H1 (cell line): Measurements from ENCODE around the gene OGFRL1. TPM values are rescaled to one million over a fixed set of nuclear protein-coding genes. Genes with fewer than 3 reads are reported as not detected.

Source experiments
- CTCF ChIA-PET: fragments of 300-600 bp; sonication (Branson Sonifier 250); formaldehyde crosslinking; loops from one replicate; lab custom pipeline; 2021; ENCODE audit not compliant: partially characterized antibody; lab: Charles Lee
- POLR2A ChIA-PET: fragments of 300-600 bp; sonication (Branson Sonifier 250); formaldehyde crosslinking; loops from one replicate; lab custom pipeline; 2021; ENCODE audit warnings: inconsistent platforms; ENCODE audit not compliant: partially characterized antibody; lab: Charles Lee
- DNase-seq, 2 experiments: peaks; one replicate each; pipeline versions ENCODE4 v3.0.0 to v3.0.0-alpha.2; 2010 to 2022; ENCODE audit warnings: low spot score in 2 of 2, low read depth in 1 of 2, mixed read lengths in 1 of 2
- FAIRE-seq: peaks from 2 replicates; lab custom pipeline; 2011; peaks lifted over from hg19 to GRCh38; lab: Jason Lieb, UNC
- H2AFZ ChIP-seq: 2 replicates; pipeline ENCODE4 v1.8.1; 2012; ENCODE audit warnings: low read length, inconsistent platforms
- H2AK5ac ChIP-seq: 2 replicates; pipeline ENCODE4 v1.6.1; 2013; ENCODE audit warnings: low read depth, low read length
- H2BK120ac ChIP-seq: replicated peaks from 2 replicates; pipeline ENCODE3; 2013; ENCODE audit warnings: low read depth, low read length, inconsistent platforms
- H2BK12ac ChIP-seq: 2 replicates; pipeline ENCODE4 v1.6.1; 2013; ENCODE audit warnings: low read depth, low read length
- H2BK15ac ChIP-seq: 2 replicates; pipeline ENCODE4 v1.6.1; 2013; ENCODE audit warnings: low read length
- H2BK20ac ChIP-seq: 2 replicates; pipeline ENCODE4 v1.6.1; 2013; ENCODE audit warnings: low read length
- H2BK5ac ChIP-seq: 2 replicates; pipeline ENCODE4 v1.6.1; 2013; ENCODE audit warnings: low read depth, low read length
- H3K14ac ChIP-seq: 2 replicates; pipeline ENCODE4 v1.6.1; 2013; ENCODE audit warnings: inconsistent platforms; ENCODE audit not compliant: insufficient read length
- H3K18ac ChIP-seq: 2 replicates; pipeline ENCODE4 v1.6.1; 2013; ENCODE audit warnings: low read length; ENCODE audit errors: extremely low read depth
- H3K23ac ChIP-seq: 2 replicates; pipeline ENCODE4 v1.6.1; 2013; ENCODE audit warnings: inconsistent platforms; ENCODE audit not compliant: insufficient read length
- H3K23me2 ChIP-seq: 2 replicates; pipeline ENCODE4 v1.6.1; 2013; ENCODE audit warnings: low read depth, low read length
- H3K27ac ChIP-seq: 2 replicates; pipeline ENCODE4 v1.6.1; 2011; ENCODE audit warnings: low read depth, low read length, inconsistent platforms
- H3K27me3 ChIP-seq, 4 experiments: replicated peaks in 1 of 4; 1 replicate in 1 of 4; 2 replicates in 3 of 4; pipeline versions ENCODE4 v1.6.1 to v1.8.1; 2011 to 2013; ENCODE audit warnings: low read length in 3 of 4, mild to moderate bottlenecking in 3 of 4, inconsistent platforms in 2 of 4, mixed read lengths in 2 of 4, moderate library complexity in 1 of 4; ENCODE audit not compliant: control insufficient read depth in 3 of 4, insufficient read depth in 3 of 4; ENCODE audit errors: extremely low read depth in 1 of 4
- H3K36me3 ChIP-seq, 4 experiments: 2 replicates each; pipeline versions ENCODE4 v1.6.1 to v1.8.1; 2011 to 2013; ENCODE audit warnings: mild to moderate bottlenecking in 4 of 4, low read length in 3 of 4, moderate library complexity in 2 of 4, control low read depth in 1 of 4, inconsistent platforms in 1 of 4; ENCODE audit not compliant: insufficient read depth in 4 of 4, control insufficient read depth in 2 of 4
- H3K4ac ChIP-seq: replicated peaks from 2 replicates; pipeline ENCODE3; 2013; ENCODE audit warnings: low read length, low read depth, mixed read lengths, inconsistent platforms; ENCODE audit not compliant: insufficient read length
- H3K4me1 ChIP-seq, 4 experiments: replicated peaks in 1 of 4; 1 replicate in 1 of 4; 2 replicates in 3 of 4; pipeline versions ENCODE4 v1.6.1 to v1.8.1; 2011 to 2013; ENCODE audit warnings: low read length in 3 of 4, inconsistent platforms in 2 of 4, mixed read lengths in 1 of 4; ENCODE audit not compliant: insufficient read depth in 4 of 4, control insufficient read depth in 3 of 4
- H3K4me2 ChIP-seq, 2 experiments: 2 replicates each; pipeline versions ENCODE4 v1.6.1 to v1.8.1; 2011 to 2013; ENCODE audit warnings: low read depth in 2 of 2, low read length in 2 of 2, control low read depth in 1 of 2, inconsistent platforms in 1 of 2, mild to moderate bottlenecking in 1 of 2; ENCODE audit not compliant: insufficient read depth in 1 of 2
- H3K4me3 ChIP-seq, 4 experiments: fragments of 200-600, 300-600 bp in 1 of 4; sonication (generic), shearing (Covaris generic), sonication (Bioruptor Twin) in 1 of 4; 2 replicates each; pipeline versions ENCODE4 v1.5.1 to v1.8.1; 2011 to 2016; ENCODE audit warnings: low read length in 4 of 4, low read depth in 3 of 4, control low read depth in 2 of 4, inconsistent platforms in 2 of 4, mild to moderate bottlenecking in 2 of 4, mixed read lengths in 1 of 4, moderate library complexity in 1 of 4; ENCODE audit not compliant: insufficient read depth in 2 of 4; ENCODE audit errors: extremely low read depth in 1 of 4
- H3K56ac ChIP-seq: replicated peaks from 2 replicates; pipeline ENCODE3; 2013; ENCODE audit warnings: low read depth, mild to moderate bottlenecking, mixed read lengths, low read length, inconsistent platforms; ENCODE audit not compliant: insufficient read length
- H3K79me1 ChIP-seq: 2 replicates; pipeline ENCODE4 v1.6.1; 2013; ENCODE audit warnings: low read depth, low read length, control low read depth
- H3K79me2 ChIP-seq, 2 experiments: 2 replicates each; pipeline versions ENCODE4 v1.6.1 to v1.8.1; 2012 to 2013; ENCODE audit warnings: low read length in 2 of 2, mild to moderate bottlenecking in 2 of 2, inconsistent platforms in 1 of 2; ENCODE audit not compliant: insufficient read depth in 2 of 2, control insufficient read depth in 1 of 2
- H3K9ac ChIP-seq, 4 experiments: replicated peaks in 1 of 4; 1 replicate in 1 of 4; 2 replicates in 3 of 4; pipeline versions ENCODE4 v1.6.1 to v1.8.1; 2011 to 2013; ENCODE audit warnings: low read depth in 3 of 4, low read length in 3 of 4, control low read depth in 2 of 4, mild to moderate bottlenecking in 2 of 4, moderate library complexity in 2 of 4, inconsistent platforms in 1 of 4; ENCODE audit errors: extremely low read depth in 1 of 4
- H3K9me3 ChIP-seq, 2 experiments: 2 replicates each; pipeline versions ENCODE4 v1.6.1 to v1.8.1; 2012 to 2013; ENCODE audit warnings: mild to moderate bottlenecking in 2 of 2, moderate library complexity in 2 of 2, control low read depth in 1 of 2, inconsistent platforms in 1 of 2, low read depth in 1 of 2, low read length in 1 of 2, mixed read lengths in 1 of 2; ENCODE audit not compliant: insufficient read depth in 2 of 2
- H4K20me1 ChIP-seq, 2 experiments: replicated peaks in 1 of 2; 2 replicates each; pipeline versions ENCODE3 to v1.8.1; 2011 to 2013; ENCODE audit warnings: inconsistent platforms in 2 of 2, low read length in 2 of 2, mild to moderate bottlenecking in 1 of 2; ENCODE audit not compliant: insufficient read depth in 2 of 2, control insufficient read depth in 1 of 2
- H4K5ac ChIP-seq: 2 replicates; pipeline ENCODE4 v1.6.1; 2013; ENCODE audit warnings: low read length, low read depth, mixed read lengths, inconsistent platforms; ENCODE audit not compliant: insufficient read length
- H4K8ac ChIP-seq: 2 replicates; pipeline ENCODE4 v1.8.0; 2013; ENCODE audit warnings: mild to moderate bottlenecking, moderate library complexity, low read length, inconsistent platforms; ENCODE audit not compliant: insufficient read depth; ENCODE audit errors: extremely low read depth
- H4K91ac ChIP-seq: replicated peaks from 2 replicates; pipeline ENCODE3; 2013; ENCODE audit warnings: low read length, mixed read lengths, inconsistent platforms; ENCODE audit not compliant: insufficient read length
- BACH1 ChIP-seq: IDR thresholded peaks from 2 replicates; pipeline ENCODE4 v1.6.1; 2012; ENCODE audit warnings: low read length, improper control_type of control experiment
- BCL11A ChIP-seq, 2 experiments: IDR thresholded peaks; one replicate each; pipeline ENCODE4 v1.6.1; 2011; ENCODE audit warnings: low read depth in 2 of 2, low read length in 2 of 2, mild to moderate bottlenecking in 2 of 2
- CBX5 ChIP-seq: fragments of 300-800, 300-1000 bp; sonication (generic); IDR thresholded peaks from 2 replicates; pipeline ENCODE4 v1.7.1; 2016; ENCODE audit warnings: antibody characterized with exemption, low read length, low read depth
- RBBP5 ChIP-seq: IDR thresholded peaks from 2 replicates; pipeline ENCODE4 v1.7.1; 2012; ENCODE audit warnings: low read depth, mild to moderate bottlenecking, inconsistent platforms, low read length, moderate library complexity, borderline replicate concordance
- SIRT6 ChIP-seq: IDR thresholded peaks from one replicate; pipeline ENCODE4 v1.7.1; 2012; ENCODE audit warnings: low read length, inconsistent platforms
- SRF ChIP-seq: IDR thresholded peaks from 2 replicates; pipeline ENCODE4 v1.6.1; 2011; ENCODE audit warnings: mild to moderate bottlenecking, low read depth, low read length, moderate library complexity
- SUZ12 ChIP-seq: fragments of 200-600 bp; sonication (generic); IDR thresholded peaks from 2 replicates; pipeline ENCODE4 v1.6.1; 2012; ENCODE audit warnings: mild to moderate bottlenecking, inconsistent platforms, low read length, moderate library complexity, mixed read lengths
- YY1 ChIP-seq: IDR thresholded peaks from 2 replicates; pipeline ENCODE4 v1.6.1; 2011; ENCODE audit warnings: low read depth, mild to moderate bottlenecking, low read length
- WGBS, 2 experiments: shearing (Covaris generic) in 1 of 2; methylation state at CpG; one replicate each; pipeline versions ENCODE4 v1.1.6 to v1.1.7; 2013 to 2015; ENCODE audit warnings: low lambda C conversion rate in 2 of 2, mixed read lengths in 2 of 2, inconsistent platforms in 1 of 2, low coverage in 1 of 2, missing lambda C conversion rate in 1 of 2; ENCODE audit not compliant: insufficient replicate concordance in 2 of 2, insufficient coverage in 1 of 2, insufficient read length in 1 of 2; ENCODE audit errors: extremely low coverage in 1 of 2, missing lambda C conversion rate in 1 of 2; 5-methylcytosine and 5-hydroxymethylcytosine counted together
- polyA plus RNA-seq, 7 experiments: library from polyadenylated mRNA; depleted of rRNA in 3 of 7; stranded (reverse) in 5 of 7; unstranded in 2 of 7; fragments of >200 nt in 5 of 7; fragments of 200-250 nt in 2 of 7; gene quantifications; 1 replicate in 5 of 7; 2 replicates in 1 of 7; 4 replicates in 1 of 7; pipeline versions ENCODE4 v1.2.1 to v1.2.3, GENCODE V29; 2011 to 2013; ENCODE audit warnings: missing spikeins in 2 of 7, mixed read lengths in 2 of 7
- total RNA-seq: library from RNA; stranded (reverse); fragmentation: NEBNext Ultra II Directional; extraction: Animal tissue kit (Norgen Biotek cat#: 25700); gene quantifications from 2 replicates; pipeline ENCODE4 v1.2.1, GENCODE V29; 2021
- TF ChIP-seq, protein P1 (sequence below): IDR thresholded peaks from 2 replicates; pipeline ENCODE4 v1.6.1; 2012; ENCODE audit warnings: low read length, inconsistent platforms
- TF ChIP-seq, protein P2 (sequence below): IDR thresholded peaks from 2 replicates; pipeline ENCODE4 v1.6.1; 2012; ENCODE audit warnings: inconsistent platforms

The OGFRL1 gene
- total and polyA plus RNA-seq, 2 of the 8 experiments (the other 6 are each of a cell fraction or from before 2014, with no cell fraction given): 1.1 to 9.0 TPM

DNA sequence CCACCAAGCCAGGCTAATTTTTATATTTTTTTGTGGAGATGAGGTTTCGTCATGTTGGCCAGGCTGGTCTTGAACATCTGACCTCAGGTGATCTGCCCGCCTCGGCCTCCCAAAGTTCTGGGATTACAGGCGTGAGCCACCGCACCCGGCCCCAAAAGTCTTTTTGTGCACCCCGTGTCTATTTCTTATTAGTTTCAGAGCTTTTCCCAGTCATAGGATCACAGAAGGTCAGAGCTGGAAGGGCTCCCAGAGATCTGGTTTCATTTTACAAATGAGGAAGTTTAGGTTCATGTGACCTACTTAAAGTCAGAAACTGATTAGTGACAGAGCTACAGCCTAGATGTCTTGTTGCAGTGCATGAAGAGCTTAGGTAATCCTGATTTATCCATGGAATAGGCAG is 1.6 kb upstream of the OGFRL1 start:
- DNase-seq (no peak), FAIRE-seq (no peak)
- Histone ChIP-seq H3K18ac (no peak overlapping the region), H3K4me1 (peaks cover 1 to 6% (median 2%) of the 10 kb centered on the region in 4 experiments; a peak in 4 of 7 replicates), H2AFZ (no peak overlapping the region), H3K4me2 (no peak overlapping the region; a peak in 1 of 4 replicates), H2BK15ac (no peak overlapping the region), H3K27ac (no peak overlapping the region), H2BK12ac (no peak overlapping the region), H3K56ac (no peak overlapping the region), H3K79me1 (no peaks in the 10 kb centered on the region), H3K9ac (no peak overlapping the region), H3K9me3 (no peaks in the 10 kb centered on the region), H2BK20ac (no peak overlapping the region), H4K8ac (no peak overlapping the region), H4K5ac (no peak overlapping the region), H4K20me1 (no peaks in the 10 kb centered on the region), H3K4ac (no peak overlapping the region), H3K14ac (no peak overlapping the region), H4K91ac (no peak overlapping the region), H3K23me2 (peaks cover 7% of the 10 kb centered on the region), H3K79me2 (no peaks in the 10 kb centered on the region), H2BK120ac (no peak overlapping the region), H3K4me3 (no peak overlapping the region), H3K23ac (no peak overlapping the region), H3K36me3 (no peaks in the 10 kb centered on the region), H3K27me3 (no peaks in the 10 kb centered on the region; a peak in 1 of 7 replicates), H2AK5ac (no peak overlapping the region), H2BK5ac (no peak overlapping the region)
- ChIA-PET CTCF (interaction anchor here (0.8 kb wide), 1 partner anchor 157 kb away, joined by 3 read pairs; no protein-coding TSS in a partner anchor), POLR2A (interaction anchor here (1.8 kb wide), 1 partner anchor 9 kb away, joined by 4 read pairs; no protein-coding TSS in a partner anchor)
- WGBS, 2 experiments: 89% methylated on average over 7 of the region's 7 CpGs; no CpG with 5 or more reads in 1 of the 2 experiments
- no peak for TF ChIP-seq SUZ12
- TF ChIP-seq, protein P1, sequence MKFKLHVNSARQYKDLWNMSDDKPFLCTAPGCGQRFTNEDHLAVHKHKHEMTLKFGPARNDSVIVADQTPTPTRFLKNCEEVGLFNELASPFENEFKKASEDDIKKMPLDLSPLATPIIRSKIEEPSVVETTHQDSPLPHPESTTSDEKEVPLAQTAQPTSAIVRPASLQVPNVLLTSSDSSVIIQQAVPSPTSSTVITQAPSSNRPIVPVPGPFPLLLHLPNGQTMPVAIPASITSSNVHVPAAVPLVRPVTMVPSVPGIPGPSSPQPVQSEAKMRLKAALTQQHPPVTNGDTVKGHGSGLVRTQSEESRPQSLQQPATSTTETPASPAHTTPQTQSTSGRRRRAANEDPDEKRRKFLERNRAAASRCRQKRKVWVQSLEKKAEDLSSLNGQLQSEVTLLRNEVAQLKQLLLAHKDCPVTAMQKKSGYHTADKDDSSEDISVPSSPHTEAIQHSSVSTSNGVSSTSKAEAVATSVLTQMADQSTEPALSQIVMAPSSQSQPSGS: no peak
- no peak for TF ChIP-seq CBX5
- TF ChIP-seq YY1: no peak
- TF ChIP-seq BACH1: no peak
- TF ChIP-seq, protein P2, sequence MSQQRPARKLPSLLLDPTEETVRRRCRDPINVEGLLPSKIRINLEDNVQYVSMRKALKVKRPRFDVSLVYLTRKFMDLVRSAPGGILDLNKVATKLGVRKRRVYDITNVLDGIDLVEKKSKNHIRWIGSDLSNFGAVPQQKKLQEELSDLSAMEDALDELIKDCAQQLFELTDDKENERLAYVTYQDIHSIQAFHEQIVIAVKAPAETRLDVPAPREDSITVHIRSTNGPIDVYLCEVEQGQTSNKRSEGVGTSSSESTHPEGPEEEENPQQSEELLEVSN: no peak
- no peak for TF ChIP-seq SRF
- TF ChIP-seq RBBP5: no peak
- no peak for TF ChIP-seq SIRT6
- no peak for TF ChIP-seq BCL11A (IDR thresholded peaks at IDR 0.05; ENCODE audit: low read depth in 2 of 2, low read length in 2 of 2)
